ENCODE data around the gene USP36. TPM values are rescaled to one million over a fixed set of nuclear protein-coding genes. Genes with fewer than 3 reads are reported as not detected.
A peak's percentile ranks its signal among the peaks of the same experiment; 100 is the strongest.

USP36 gene
- total RNA-seq, 1 donor, result 30.8 TPM

DNA sequence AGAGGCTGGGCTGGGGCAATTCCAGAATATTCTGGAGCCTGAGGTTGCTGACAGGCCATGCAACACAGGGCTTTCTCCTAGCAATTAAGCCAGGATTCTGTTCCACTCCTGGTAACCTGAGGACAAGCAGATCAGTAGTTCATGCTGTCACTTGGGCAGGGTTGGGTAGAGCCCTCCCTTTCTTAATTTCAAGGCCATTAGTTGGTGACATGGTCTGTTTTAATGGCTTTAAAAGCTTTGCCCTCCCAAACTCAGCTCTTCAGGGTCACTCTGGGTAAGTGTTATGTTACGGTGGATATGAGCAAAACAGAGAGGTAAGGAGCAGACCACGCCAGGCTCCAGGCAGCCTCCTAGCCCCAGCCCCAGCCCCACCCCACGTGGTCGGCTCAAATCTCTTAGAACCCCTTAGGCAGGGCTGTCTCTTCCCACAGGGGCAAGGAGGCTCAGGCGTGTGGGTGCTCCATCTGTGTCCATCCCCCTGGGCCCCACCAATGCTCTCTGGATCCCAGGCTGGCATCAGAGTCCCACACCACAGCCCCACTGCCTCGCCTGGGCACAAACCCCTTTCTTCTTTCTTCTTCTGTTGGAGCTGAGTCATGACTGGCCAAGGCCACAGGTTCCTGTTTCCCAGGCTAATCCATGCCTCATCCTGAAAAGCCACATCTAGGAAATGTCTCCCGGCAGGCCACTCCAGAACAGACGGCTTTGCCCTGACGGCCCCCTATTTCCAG is 34.9 kb upstream of the USP36 start:
- Histone ChIP-seq H2AFZ (ENCODE audit: low read length) (no peak overlapping the region), H3K27ac (ENCODE audit: low read depth, low read length) (peak overlapping the region; percentile 61), H3K4me2 (ENCODE audit: insufficient read depth, low read length) (no peak overlapping the region), H4K20me1 (ENCODE audit: insufficient read depth, low read length) (peaks cover 33% of the 10 kb centered on the region), H3K9me3 (ENCODE audit: low read depth, low read length) (no peaks in the 10 kb centered on the region), H3K79me2 (ENCODE audit: insufficient read depth, low read length) (peaks cover 67% of the 10 kb centered on the region), H3K4me1 (ENCODE audit: insufficient read depth, low read length) (peaks cover 37% of the 10 kb centered on the region), H3K27me3 (ENCODE audit: insufficient read depth, low read length) (no peaks in the 10 kb centered on the region), H3K36me3 (ENCODE audit: insufficient read depth, low read length) (peaks cover 33% of the 10 kb centered on the region), H3K4me3 (ENCODE audit: insufficient read depth, low read length) (no peak overlapping the region)
- TF ChIP-seq, protein P1, sequence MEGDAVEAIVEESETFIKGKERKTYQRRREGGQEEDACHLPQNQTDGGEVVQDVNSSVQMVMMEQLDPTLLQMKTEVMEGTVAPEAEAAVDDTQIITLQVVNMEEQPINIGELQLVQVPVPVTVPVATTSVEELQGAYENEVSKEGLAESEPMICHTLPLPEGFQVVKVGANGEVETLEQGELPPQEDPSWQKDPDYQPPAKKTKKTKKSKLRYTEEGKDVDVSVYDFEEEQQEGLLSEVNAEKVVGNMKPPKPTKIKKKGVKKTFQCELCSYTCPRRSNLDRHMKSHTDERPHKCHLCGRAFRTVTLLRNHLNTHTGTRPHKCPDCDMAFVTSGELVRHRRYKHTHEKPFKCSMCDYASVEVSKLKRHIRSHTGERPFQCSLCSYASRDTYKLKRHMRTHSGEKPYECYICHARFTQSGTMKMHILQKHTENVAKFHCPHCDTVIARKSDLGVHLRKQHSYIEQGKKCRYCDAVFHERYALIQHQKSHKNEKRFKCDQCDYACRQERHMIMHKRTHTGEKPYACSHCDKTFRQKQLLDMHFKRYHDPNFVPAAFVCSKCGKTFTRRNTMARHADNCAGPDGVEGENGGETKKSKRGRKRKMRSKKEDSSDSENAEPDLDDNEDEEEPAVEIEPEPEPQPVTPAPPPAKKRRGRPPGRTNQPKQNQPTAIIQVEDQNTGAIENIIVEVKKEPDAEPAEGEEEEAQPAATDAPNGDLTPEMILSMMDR (IDR thresholded peaks at IDR 0.05; ENCODE audit: extremely low read depth, low read depth, low read length), result no peak
- peak; percentile 82 for DNase-seq (ENCODE audit: insufficient read length, low spot score, missing footprints)

DNA sequence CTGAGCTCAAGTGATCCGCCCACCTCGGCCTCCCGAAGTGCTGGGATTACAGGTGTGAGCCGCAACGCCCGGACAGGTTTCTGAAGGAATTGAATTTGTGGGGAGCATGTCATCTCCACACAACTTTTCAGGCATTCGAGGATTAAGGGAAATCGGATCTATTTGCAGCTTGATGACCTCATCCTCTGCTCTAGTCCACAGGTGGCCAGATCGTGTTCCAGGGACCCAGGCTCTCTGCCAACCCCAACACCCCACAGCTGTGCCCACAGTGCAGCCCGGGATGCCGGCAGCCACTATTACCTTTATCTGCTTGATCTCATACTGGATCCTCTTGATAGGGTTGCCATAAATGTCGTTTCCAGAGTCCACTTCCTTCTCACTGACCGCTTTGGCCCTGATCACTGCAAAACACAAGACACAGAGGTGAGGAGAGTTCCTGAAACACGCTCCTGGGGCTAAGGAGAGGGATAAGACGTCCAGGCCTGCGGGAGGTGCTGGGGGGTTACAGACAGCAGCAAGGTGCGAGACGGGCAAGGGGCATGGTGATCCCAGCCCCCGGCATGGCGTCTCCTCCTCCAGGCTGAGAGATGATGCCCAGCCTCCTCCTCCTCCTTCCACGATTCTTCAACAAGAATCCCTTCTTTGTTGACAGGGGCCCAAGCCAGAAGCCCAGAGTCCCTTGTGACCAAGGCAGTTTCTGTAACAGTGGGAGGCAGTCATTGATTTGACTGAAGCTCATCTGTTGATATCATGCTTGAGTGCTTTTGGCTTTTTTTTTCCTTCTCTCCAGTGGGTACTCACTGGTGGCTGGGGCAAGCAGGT is 33.1 kb upstream of the USP36 start:
- no peak overlapping the region for H3K4me3 ChIP-seq (ENCODE audit: insufficient read depth, low read length)
- TF ChIP-seq, protein P1 (IDR thresholded peaks at IDR 0.05; ENCODE audit: extremely low read depth, low read depth, low read length), result no peak
- H2AFZ ChIP-seq (ENCODE audit: low read length), result no peak overlapping the region
- no peaks in the 10 kb centered on the region for H3K27me3 ChIP-seq (ENCODE audit: insufficient read depth, low read length)
- peaks cover 27% of the 10 kb centered on the region for H4K20me1 ChIP-seq (ENCODE audit: insufficient read depth, low read length)
- no peaks in the 10 kb centered on the region for H3K9me3 ChIP-seq (ENCODE audit: low read depth, low read length)
- peaks cover 55% of the 10 kb centered on the region for H3K79me2 ChIP-seq (ENCODE audit: insufficient read depth, low read length)
- DNase-seq (ENCODE audit: insufficient read length, low spot score, missing footprints), result peak; percentile 75
- no peak overlapping the region for H3K27ac ChIP-seq (ENCODE audit: low read depth, low read length)
- peaks cover 23% of the 10 kb centered on the region for H3K4me1 ChIP-seq (ENCODE audit: insufficient read depth, low read length)
- H3K4me2 ChIP-seq (ENCODE audit: insufficient read depth, low read length), result no peak overlapping the region
- H3K36me3 ChIP-seq (ENCODE audit: insufficient read depth, low read length), result peaks cover 44% of the 10 kb centered on the region

DNA sequence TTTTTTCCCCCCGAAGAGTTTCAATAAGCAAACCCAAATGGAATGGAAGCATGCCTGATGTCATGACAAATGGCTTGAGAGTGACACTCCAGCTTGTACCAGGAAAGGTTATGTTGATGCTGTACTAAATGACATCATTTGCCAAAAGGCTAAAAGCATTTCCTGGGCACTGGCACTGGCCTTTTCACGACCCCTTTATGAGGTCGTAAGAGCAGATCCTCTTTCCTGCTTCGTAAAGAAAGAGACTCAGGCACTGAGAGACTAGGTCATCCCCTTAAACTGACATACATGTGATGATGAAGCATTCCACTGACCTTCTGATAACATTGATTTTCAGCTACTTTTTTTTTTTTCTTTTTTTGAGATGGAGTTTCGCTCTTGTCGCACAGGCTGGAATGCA is 31.9 kb upstream of the USP36 start:
- peaks cover 42% of the 10 kb centered on the region for H3K36me3 ChIP-seq (ENCODE audit: insufficient read depth, low read length)
- H4K20me1 ChIP-seq (ENCODE audit: insufficient read depth, low read length), result peaks cover 29% of the 10 kb centered on the region
- no peak overlapping the region for H3K27ac ChIP-seq (ENCODE audit: low read depth, low read length)
- TF ChIP-seq, protein P1 (IDR thresholded peaks at IDR 0.05; ENCODE audit: extremely low read depth, low read depth, low read length), result no peak
- no peak overlapping the region for H3K4me3 ChIP-seq (ENCODE audit: insufficient read depth, low read length)
- DNase-seq (ENCODE audit: insufficient read length, low spot score, missing footprints), result no peak
- peaks cover 33% of the 10 kb centered on the region for H3K4me1 ChIP-seq (ENCODE audit: insufficient read depth, low read length)
- no peaks in the 10 kb centered on the region for H3K27me3 ChIP-seq (ENCODE audit: insufficient read depth, low read length)
- no peak overlapping the region for H2AFZ ChIP-seq (ENCODE audit: low read length)
- peaks cover 47% of the 10 kb centered on the region for H3K79me2 ChIP-seq (ENCODE audit: insufficient read depth, low read length)
- H3K4me2 ChIP-seq (ENCODE audit: insufficient read depth, low read length), result no peak overlapping the region
- H3K9me3 ChIP-seq (ENCODE audit: low read depth, low read length), result no peaks in the 10 kb centered on the region

DNA sequence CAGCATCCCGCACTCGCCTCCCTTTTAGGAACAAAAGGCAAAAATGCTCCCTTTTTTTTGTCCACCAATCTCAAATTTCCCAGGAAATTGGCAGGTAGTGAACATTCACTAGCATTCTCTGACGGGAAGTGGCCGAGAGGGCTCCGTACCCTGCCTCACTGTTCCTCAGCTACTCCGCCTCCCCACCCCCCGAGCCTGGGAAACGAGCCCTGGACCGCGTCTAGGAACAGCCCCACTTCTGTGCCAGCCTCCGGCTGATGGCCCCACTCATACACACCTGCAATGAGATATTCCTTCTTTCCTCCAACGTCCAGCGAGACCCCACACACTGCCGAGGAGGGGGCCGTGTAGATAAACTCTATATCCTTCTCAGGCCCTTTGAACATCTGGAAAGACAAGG is 30.0 kb upstream of the USP36 start:
- TF ChIP-seq, protein P1 (IDR thresholded peaks at IDR 0.05; ENCODE audit: extremely low read depth, low read depth, low read length), result no peak
- Histone ChIP-seq H3K79me2 (ENCODE audit: insufficient read depth, low read length) (peaks cover 36% of the 10 kb centered on the region), H3K36me3 (ENCODE audit: insufficient read depth, low read length) (peaks cover 49% of the 10 kb centered on the region), H3K27ac (ENCODE audit: low read depth, low read length) (no peak overlapping the region), H4K20me1 (ENCODE audit: insufficient read depth, low read length) (peaks cover 28% of the 10 kb centered on the region), H2AFZ (ENCODE audit: low read length) (no peak overlapping the region), H3K4me1 (ENCODE audit: insufficient read depth, low read length) (peaks cover 30% of the 10 kb centered on the region), H3K4me2 (ENCODE audit: insufficient read depth, low read length) (no peak overlapping the region), H3K4me3 (ENCODE audit: insufficient read depth, low read length) (no peak overlapping the region), H3K27me3 (ENCODE audit: insufficient read depth, low read length) (no peaks in the 10 kb centered on the region), H3K9me3 (ENCODE audit: low read depth, low read length) (no peaks in the 10 kb centered on the region)
- DNase-seq (ENCODE audit: insufficient read length, low spot score, missing footprints), result no peak
